GM19023 (cell line): ENCODE measurements around the gene ZDHHC11B.

ENCODE experiments used
- ATAC-seq: cut with Tn5 transposase; IDR thresholded peaks from one replicate; pipeline ENCODE4 v1.9.1; 2021; ENCODE audit warnings: mild to moderate bottlenecking, moderate library complexity; ENCODE audit not compliant: unreplicated experiment

Gene ZDHHC11B

GRCh38 chr5:675111-675870 is 109.2 kb downstream of the ZDHHC11B start:
- ATAC-seq, result no peak

- no peak for ATAC-seq
These were observed 109.9 kb downstream of the ZDHHC11B start for GRCh38 chr5:674630-675011.

GRCh38 chr5:673831-674629 is 110.5 kb downstream of the ZDHHC11B start:
- no peak for ATAC-seq

DNA sequence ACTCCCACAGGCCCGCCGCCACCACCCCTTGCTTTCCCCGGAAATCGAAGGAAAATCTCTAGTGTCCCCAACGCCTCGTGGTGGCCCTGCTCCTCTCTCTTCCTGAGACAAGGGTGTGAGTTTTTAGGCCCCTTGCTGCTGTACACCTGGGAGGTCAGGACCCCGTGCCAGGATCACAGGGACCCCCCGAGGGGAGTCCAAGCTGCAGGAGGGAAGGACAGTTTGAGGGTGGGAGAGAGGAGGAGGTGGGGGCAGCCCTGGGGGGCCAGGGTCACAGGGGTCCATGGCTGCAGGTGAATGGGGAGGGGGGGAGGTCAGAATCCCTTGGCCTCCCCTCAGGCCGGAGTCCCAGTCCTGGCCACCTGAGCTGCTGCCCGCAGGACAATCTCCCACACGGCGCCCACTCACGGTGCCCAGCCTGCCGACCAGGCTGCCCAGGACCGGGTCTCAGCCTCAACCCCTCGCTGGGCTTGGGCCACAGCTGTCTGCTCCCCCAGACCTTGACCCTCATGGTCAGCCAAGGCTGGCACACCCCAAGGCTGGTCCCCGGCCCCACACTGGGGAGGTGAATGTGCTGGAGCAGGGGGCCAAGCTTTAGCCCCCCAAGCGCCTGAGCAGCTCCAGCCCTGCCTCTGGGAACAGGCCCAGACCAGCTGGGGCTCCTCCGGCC is 111.2 kb downstream of the ZDHHC11B start:
- no peak for ATAC-seq

- no peak for ATAC-seq
These were observed 112.0 kb downstream of the ZDHHC11B start for GRCh38 chr5:672329-673160.

- no peak for ATAC-seq
These were observed 112.8 kb downstream of the ZDHHC11B start for GRCh38 chr5:671459-672328.

DNA sequence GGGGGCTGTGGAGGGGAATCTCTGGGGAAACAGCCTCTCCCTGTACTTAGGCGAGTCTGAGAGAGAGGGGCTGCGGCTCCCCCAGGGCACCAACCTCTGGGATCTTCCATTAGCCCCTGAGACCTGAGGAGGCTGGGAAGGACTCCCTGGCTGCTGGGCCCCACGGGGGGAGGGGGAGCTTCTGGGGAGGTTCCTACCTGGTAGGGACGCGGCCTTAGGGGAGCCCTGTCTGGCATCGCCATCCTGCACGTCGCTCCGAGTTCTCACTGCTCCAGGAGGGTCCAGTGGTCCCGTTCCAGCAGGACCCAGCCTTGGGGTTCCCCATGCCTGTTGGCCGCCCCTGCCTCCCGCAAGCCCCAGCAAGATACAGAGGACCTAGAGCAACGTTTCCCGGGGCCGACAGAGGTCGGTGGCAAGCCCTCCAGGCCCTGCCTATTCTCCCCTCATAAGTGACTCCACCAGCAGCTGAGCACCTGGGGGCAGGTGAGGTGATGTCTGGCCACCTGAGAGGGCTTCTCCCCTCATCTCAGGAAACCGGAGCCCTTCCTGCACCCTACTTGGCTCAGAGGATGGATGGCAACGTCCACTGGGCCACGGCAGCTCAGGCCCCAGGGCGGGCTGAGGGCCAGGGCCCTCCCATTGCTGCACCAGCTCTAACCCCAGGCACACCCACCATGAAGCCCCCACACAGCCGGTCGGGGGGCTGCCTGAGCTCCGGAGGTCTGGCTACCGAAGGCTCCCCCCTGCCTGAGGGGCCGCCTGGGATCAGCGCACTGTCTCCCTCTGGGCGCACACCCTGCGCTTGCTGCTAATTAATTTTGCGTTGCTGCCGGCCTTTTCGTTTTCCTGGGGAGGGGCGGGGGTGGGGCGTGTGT is 113.9 kb downstream of the ZDHHC11B start:
- no peak for ATAC-seq

- ATAC-seq, result no peak
These were observed 114.6 kb downstream of the ZDHHC11B start for GRCh38 chr5:669842-670395.

GRCh38 chr5:669111-669841 is 115.3 kb downstream of the ZDHHC11B start:
- ATAC-seq, result no peak

DNA sequence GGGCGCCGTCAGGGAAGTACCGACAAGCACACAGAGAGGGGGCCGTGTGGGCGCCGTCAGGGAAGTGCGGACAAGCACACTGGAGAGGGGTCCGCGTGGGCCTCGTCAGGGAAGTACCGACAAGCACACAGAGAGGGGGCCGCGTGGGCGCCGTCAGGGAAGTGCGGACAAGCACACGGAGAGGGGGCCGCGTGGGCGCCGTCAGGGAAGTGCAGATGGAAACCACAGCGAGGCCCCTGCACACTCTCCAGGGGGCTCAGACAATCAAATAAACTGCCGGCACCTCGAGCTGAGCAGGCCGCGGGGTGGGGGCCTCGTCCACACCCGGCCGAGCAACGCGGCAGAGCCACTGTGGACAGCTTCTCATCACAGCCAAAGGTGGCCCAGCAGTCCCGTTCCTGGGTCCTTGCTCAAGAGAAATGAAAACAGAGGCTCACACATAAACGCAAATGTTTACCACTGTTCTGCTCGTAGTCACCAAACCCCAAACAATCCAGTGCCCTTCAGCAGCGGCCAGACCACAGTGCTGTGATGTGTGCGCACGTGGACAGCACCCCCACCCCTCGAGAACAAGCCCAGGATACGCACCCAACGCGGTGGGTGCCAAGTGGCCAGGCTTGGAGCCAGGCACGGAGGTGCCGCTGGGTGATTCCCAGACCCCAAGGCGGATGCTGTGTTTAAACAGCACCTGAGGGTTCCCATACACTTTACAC is 116.1 kb downstream of the ZDHHC11B start:
- ATAC-seq, result no peak

GRCh38 chr5:666816-667498 is 117.6 kb downstream of the ZDHHC11B start:
- ATAC-seq, result no peak

DNA sequence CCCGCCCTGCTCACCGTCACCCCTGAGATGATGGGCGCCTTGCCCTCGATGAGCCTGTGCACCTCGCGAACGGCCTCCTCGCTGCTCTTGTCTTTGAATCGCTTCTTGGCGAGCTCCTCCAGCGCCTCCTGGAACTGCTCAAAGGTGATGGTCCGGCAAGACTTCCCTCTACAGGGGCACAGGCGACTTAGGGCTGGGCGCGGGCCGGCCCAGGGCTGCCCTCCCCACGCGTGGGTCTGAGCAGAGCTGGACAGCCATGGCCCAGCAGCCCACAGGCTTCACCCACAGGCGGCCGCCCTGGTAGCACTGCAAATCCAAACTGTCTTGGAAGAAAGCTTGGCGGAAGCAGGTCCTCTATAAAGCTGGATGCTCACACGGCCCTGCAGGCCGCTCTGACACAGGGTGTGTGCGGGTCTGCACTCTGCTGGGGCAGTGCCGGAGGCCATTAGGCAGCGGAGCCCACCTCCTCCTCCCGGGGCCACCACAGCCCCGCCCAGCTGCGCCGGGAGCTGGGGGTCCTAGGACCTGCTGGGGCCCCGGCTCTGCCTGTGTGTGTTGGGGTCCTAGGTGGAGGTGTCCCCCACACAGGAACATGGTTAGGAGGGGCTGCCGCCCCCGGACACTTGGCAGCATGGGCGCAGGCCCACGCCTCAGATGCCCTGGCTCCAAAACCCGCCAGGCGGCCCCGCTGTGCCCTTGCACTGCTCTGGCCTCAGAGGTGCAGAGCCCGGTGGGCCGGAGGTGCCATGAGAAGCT is 118.4 kb downstream of the ZDHHC11B start:
- no peak for ATAC-seq

DNA sequence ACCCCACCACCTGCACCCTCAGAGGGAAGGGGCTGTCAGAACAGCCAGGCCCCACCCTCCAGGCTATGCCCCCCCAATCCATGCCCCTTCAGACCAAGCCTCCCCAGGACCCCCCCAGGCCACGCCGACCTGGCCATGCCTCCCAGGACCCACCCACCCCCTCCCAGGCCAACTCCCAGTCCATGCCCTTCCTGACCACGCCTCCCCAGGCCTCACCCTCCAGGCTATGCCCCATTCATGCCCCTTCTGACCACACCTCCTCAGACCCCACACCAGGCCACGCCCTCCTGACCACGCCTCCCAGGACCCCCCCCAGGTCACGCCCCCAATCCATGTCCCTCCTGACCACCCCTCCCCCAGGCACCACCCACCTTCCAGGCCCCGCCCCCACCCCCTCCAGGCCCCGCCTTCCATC is 119.0 kb downstream of the ZDHHC11B start:
- ATAC-seq, result no peak

DNA sequence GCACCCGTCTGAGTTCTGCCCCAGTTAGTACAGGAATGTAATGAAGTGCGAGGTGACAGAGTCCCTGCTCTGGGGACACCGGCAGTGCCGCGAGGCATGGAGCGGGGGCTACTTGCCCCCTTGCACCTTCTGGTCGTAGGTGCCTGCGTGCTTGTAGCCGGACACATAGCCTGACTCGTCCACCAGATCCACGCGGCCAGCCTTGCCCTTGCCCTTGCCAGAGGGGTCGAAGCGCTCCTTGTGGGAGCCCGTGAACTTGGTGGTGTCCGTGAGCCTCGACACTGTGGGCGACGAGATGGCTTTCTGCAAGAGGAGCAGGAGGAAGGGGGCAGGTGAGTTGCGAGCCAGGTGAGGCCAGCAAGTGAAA is 119.6 kb downstream of the ZDHHC11B start:
- ATAC-seq, result no peak

DNA sequence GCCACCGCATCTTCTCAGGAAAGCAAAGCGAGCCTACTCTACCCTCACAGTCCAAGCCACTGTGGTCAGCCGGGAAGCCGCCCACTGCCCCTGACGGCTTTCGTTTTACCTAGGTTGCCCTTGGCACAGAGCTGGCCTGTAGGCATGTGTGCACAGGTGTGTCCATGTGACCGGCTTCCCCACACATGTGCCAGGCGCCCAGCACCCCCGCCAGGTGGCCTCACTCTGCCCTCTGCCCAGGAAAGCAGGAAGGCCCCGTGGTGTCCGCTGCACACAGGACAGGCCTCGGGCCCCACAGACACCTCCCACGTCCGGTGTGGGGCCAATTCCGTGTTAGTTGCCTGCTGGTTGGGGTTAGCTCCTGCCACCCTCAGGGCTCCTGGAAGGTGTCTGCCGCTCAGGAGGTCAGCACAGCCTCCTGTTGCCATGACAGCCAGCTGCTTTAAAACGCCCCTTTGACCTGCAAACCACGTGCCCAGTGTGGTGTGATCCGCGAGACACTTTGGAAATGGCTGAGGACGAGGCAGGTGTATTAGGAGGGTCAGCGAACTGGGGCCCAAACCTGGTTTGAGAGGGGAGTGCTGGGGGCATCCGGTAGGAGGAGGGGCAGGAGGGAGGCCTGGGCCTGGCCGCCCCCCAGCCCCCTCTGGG is 120.1 kb downstream of the ZDHHC11B start:
- no peak for ATAC-seq
